PC-3 (cell line): ENCODE measurements around the gene GABBR1.

Source experiments
- CTCF ChIP-seq: fragments of 300-600 bp; sonication (generic); conservative IDR thresholded peaks from 2 replicates; pipeline ENCODE4 v1.5.1; 2017; ENCODE audit warnings: antibody characterized with exemption, low read depth, mild to moderate bottlenecking, low read length
- EZH2 ChIP-seq: fragments of 300-600 bp; sonication (generic); IDR thresholded peaks from one replicate; pipeline ENCODE4 v1.6.1; 2017; ENCODE audit warnings: antibody characterized with exemption, mild to moderate bottlenecking, low read length; ENCODE audit not compliant: unreplicated experiment
- EZH2phosphoT487 ChIP-seq: fragments of 300-600 bp; sonication (generic); IDR thresholded peaks from 2 replicates; pipeline ENCODE4 v1.6.1; 2018; ENCODE audit warnings: mild to moderate bottlenecking, antibody characterized with exemption, low read length, borderline replicate concordance

GRCh38 chr6:29678114-29678513 lies 45.1 kb upstream of the GABBR1 start:
- TF ChIP-seq EZH2phosphoT487: no peak
- no peak for TF ChIP-seq CTCF
- no peak for TF ChIP-seq EZH2
